Suppressor macrophage (primary cell): Measurements from ENCODE around the gene ACTMAP.
A peak's percentile ranks its signal among the peaks of the same experiment; 100 is the strongest.
"Not testable (repeated sequence)": the region's sequence is repeated elsewhere in the genome, so short reads cannot be mapped to it uniquely, and the experiment has no call there.

ENCODE experiments used
- DNase-seq, 4 experiments: peaks; one replicate each; pipeline ENCODE4 v3.0.0-alpha.2; 2020 to 2022

Gene ACTMAP

GRCh38 chr19:40742886-40743285, 7.4 kb downstream of the ACTMAP start:
- DNase-seq = peak in 1 of 4 experiments; percentile 30

DNA sequence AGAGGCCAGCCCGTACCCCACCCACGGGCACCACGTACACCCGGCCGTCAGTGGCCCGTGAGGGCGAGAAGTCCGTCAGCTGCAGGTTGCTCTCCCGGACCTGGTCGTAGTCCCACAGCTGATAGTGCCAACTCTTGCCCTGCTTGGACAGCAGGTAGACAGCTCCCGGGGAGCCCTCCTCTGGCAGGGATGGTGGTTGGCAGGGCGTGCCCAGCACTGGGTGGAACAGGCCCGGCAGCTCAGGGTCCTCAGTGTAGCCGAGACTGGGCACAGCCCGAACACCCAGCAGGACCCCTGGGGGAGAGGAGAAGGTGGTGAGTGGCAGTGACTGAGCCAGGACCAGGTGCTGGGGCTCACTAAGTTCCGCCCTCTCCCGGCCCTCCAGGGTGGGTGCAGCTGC, 7.8 kb downstream of the ACTMAP start:
- no peak for DNase-seq

- peak; percentile 46 to 69 (median 60) for DNase-seq
These were observed 8.5 kb downstream of the ACTMAP start for GRCh38 chr19:40741527-40742390.

GRCh38 chr19:40740747-40741146, 9.5 kb downstream of the ACTMAP start:
- DNase-seq = no peak

DNA sequence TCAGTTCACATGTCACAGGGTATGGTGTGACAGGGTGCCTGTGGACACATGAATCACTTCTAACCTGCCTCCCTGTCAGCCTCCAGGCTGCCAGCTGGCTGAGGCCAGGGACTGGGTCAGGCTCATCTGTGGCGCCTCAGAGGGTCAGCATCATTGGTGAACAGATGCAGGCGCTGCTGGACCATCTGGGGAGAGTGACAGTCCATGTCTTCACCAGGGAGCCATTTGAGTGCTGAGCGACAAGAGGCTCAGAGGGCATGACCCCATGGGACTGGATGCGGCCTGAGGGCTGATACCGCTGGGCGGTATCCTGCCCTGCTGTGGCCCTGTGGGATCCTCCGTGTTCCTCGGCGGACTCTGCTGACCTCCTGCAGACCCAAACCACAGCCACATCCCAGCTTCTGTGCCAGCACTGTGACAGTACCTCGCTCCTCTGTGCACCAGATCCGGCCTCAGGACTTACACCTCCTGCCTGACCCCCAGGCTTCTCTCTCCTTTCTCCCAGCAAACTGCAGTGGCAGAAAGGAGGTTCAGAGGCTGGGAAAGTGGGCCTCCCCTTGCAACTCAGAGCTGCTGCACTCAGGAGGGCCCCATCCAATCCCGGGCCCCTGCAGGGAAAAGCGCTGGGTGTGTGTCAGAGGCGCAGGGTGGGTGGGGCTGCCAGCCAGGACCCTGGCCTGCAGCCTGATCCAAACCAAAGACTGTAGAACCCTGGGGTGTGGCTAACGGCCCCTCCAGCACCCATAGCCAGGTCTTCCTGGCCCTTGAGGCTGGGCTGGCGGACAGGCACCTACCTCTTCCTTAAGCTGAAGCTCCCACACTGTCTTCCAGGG, 10.2 kb downstream of the ACTMAP start:
- DNase-seq = no peak

- no peak for DNase-seq
These were observed 11.0 kb downstream of the ACTMAP start for GRCh38 chr19:40739030-40739839.

GRCh38 chr19:40737102-40737644, 13.1 kb downstream of the ACTMAP start:
- DNase-seq = no peak

GRCh38 chr19:40736661-40737060, 13.6 kb downstream of the ACTMAP start:
- DNase-seq = no peak

- no peak for DNase-seq
These were observed 15.1 kb downstream of the ACTMAP start for GRCh38 chr19:40735013-40735771.

DNA sequence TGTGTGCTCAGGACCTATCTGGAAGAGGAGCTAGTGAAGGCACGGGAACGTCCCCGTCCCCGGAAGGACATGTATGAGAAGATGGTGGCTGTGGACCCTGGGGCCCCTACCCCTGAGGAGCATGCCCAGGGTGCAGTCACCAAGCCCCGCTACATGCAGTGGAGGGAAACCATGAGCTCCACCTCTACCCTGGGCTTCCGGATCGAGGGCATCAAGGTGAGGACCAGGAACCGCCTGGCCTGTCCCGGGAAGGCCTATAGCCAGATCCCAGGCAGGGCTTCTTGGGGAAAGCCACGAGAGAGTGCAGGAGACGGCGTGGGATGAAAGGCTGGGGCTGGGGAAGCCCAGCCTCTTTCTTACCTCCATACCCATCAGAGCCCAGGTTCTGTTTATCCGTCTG, 17.1 kb downstream of the ACTMAP start:
- no peak for DNase-seq

GRCh38 chr19:40732304-40732703, 18.0 kb downstream of the ACTMAP start:
- DNase-seq = not testable (repeated sequence)

GRCh38 chr19:40730065-40730464, 20.2 kb downstream of the ACTMAP start:
- not testable (repeated sequence) for DNase-seq

DNA sequence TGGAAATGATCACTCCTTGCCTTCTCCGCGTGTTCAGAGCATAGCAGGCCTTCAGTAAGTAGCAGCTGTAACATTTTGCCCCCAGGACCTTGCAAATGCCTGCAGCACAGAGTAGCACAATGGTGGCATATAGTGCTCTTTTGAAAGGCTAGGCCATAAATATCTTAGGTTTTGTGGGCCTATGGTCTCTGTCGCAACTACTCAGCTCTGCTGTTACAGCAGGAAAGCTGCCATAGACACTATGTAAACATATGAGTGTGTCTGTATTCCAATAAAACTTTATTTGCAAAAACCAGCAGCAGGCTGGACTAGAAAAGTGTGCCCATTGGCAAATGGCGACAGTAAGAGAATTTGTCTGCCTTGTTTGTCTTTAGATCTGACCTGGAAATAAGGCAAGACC, 24.0 kb downstream of the ACTMAP start:
- DNase-seq = no peak

- no peak for DNase-seq
These were observed 25.4 kb downstream of the ACTMAP start for GRCh38 chr19:40724855-40725254.

- DNase-seq = no peak
These were observed 26.0 kb downstream of the ACTMAP start for GRCh38 chr19:40724315-40724714.

DNA sequence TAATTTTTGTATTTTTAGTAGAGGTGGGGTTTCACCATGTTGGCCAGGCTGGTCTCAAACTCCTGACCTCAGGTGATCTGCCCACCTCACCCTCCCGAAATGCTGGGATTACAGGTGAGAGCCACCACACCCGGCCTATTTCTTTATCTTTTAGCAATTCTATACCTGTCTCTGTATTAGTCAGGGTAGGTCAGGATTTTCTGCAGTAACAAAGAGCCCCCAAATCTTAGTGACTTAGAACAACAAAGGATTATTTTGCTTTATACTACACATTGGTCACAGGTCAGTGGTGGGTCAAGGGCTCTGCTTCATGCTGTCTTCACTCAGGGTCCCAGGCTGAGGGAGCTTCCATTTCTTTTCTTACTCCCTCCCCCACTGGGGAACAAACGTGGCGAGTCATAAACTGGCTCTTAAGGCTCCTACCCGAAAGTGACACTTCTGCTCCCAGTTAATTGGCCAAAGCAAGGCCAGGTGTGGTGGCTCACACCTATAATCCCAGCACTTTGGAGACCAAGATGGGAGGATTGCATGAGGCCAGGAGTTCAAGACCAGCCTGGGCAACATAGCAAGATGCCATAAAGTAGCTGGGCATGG, 26.5 kb downstream of the ACTMAP start:
- no peak for DNase-seq

DNA sequence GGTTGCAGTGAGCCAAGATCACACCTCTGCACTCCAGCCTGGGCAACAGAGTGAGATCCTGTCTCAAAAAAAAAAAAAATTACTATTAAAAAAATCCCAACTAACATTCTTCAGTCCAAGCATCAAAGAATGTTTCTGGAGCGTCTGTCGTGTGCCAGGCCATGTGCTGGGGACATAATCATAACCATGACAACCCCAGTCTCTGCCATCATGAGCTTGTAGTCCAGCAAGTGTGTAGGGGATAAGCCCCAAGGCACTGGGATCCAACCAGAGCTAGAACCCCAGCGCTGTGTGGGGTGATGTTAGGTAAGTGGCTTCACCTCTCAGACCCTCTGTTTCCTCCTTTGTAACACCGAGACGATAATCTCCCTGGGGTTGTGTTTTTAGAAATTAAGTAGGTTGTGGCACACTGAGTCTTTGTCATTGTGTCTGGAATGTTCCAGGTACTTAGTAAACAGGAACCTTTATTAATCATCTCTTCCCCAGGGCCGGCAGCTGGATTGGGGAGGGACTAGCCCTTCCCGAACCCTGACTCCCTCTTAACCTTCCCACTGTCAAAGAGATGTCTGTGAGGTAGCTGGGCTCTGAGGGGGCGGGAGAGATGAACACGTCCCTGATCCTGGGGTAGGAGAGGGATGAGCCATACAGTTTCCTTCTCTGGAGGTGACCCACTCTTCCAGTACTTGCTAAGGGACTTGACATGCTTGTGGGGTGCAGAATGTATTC, 28.2 kb downstream of the ACTMAP start:
- DNase-seq = no peak

DNA sequence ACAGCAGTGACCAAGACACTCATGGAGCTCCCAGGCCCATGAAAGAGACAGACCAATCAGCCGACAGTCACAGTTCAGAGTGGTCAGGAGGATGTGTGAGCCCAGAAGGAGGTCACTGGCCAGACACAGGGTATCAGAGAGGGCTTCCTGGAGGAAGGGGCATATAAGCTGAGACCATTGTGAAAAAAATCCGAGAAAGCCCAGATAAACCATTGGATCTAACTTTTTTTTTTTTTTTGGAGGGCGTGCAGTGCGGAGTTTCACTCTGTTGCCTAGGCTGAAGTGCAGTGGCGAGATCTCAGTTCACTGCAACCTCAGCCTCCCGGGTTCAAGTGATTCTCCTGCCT, 29.2 kb downstream of the ACTMAP start:
- DNase-seq = peak in 1 of 4 experiments; percentile 17

DNA sequence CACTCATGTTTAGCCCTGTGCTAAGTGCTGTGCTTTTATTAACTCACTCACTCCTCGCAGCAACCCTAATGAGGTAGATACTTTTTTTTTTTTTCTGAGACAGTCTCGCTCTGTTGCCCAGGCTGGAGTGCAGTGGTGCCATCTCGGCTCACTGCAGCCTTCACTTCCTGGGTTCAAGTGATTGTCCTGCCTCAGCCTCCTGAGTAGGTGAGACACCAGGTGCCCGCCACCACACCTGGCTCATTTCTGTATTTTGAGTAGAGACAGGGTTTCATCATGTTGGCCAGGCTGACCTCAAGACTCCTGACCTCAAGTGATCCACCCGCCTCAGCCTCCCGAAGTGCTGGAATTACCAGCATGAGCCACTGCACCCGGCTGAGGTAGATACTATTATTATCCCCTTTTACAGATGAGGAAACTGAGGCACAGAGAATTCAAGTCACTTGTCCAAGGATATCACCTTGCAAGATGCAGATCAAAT, 30.8 kb downstream of the ACTMAP start:
- DNase-seq = no peak

GRCh38 chr19:40718774-40719391, 31.4 kb downstream of the ACTMAP start:
- DNase-seq = peak in 2 of 4 experiments; percentile 14 to 39
